ENCODE results near the gene GOLGA7B.

Gene GOLGA7B

GRCh38 chr10:97869091-97870042, 19.7 kb downstream of the GOLGA7B start:
- peak; percentile 88 to 89 for DNase-seq

DNA sequence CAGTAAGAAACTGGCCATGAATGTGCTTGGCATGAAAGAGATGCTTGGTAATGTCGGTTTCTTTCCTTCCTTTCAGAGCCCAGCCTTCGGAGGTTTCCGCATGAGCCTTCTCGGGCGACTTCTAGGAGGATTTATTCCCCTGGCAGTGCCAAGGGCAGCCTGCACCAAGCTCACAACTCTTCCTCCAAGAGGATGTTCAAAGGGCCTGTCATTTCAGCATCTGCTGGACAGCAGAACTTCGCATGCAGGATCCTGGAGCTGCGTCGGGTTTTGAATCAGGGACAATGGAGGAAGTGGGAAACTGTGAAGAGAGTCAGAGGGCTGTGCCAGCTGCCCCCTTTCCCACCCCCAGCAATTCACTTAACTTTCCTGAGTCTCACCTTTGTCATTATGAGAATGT, 21.3 kb downstream of the GOLGA7B start:
- DNase-seq: no peak

- DNase-seq: no peak
Observed at GRCh38 chr10:97873569-97873968, 23.9 kb downstream of the GOLGA7B start.

DNA sequence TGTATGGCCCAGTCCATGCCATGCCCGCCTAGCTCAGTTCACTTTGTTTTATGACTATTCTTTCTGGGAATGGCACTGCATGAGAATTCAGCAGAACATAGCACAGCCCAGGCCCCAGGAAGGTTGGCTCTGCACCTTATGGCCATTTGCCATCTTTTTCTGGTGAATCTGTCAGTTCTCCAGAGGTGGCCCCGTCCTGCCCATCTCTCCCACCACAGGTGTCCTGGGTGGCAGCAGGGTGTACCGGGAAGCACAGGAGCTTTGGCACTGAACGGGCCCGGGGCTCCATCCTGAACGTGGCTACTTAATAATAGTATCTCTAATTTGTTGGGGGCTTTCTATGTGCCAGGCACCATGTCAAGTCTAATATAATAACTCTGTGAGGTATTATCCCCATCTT, 24.7 kb downstream of the GOLGA7B start:
- DNase-seq: no peak

DNA sequence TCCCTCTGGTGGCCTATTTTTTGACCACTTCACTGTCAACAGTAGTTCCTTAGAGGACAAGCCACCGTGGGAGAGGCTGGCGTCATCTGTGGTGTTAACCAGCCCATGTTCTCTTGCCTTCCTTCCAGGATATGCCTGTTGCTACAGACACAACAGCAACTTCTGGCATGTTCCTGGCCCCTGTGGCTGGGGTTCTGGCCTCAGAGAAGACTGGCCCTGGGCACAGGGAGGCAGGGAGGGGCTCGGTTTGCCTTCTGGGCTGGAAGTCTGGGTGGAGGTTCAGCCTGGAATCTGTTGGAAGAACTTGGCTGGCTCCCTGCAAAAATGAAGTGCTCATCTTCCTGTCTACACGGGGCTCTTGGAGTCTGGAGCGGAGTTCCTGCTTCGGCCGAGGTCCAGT, 25.7 kb downstream of the GOLGA7B start:
- DNase-seq: no peak

GRCh38 chr10:97876402-97876801, 26.8 kb downstream of the GOLGA7B start:
- DNase-seq: no peak

- DNase-seq: no peak
Observed at GRCh38 chr10:97879241-97879640, 29.6 kb downstream of the GOLGA7B start.

DNA sequence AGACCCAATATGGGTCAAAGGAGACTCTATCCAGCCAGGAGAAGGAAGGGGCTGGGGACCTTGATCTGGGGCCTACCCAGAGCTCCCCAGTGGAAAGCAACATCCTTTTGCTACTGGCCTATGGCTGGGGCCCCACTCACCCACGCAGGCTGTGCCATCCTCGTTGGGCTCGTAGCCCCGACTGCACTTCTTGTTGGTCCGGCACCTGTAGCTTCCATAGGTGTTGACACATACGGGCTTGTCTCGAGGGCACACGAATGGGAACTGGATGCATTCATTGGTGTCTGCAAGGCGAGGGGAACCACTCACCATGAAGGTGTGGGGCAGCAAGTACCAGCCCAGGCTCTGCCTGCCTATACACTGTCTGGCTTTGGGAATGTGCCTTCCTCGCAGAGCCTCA, 30.5 kb downstream of the GOLGA7B start:
- no peak for DNase-seq

- peak; percentile 24 to 32 for DNase-seq
Observed at GRCh38 chr10:97882142-97883091, 32.8 kb downstream of the GOLGA7B start.

- DNase-seq: no peak
Observed at GRCh38 chr10:97883092-97883485, 33.4 kb downstream of the GOLGA7B start.

DNA sequence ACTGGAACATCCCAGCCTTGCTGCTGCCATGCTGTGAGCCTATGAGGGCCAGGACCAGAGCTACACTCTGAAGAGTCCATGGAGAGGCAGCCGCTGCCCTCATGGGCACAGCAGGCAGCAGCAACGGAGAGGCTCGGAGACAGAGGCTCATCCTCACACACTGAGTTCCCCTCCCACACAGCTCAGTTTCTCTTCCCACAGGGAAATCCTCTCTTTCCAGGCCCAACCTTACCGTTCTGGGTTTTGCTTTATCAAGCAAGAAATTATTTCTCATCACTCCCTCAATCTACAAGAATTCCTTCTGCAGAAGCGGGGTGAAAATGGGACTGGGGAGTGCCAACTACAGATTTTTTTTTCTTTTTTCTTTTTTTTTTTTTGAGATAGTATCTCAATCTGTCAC, 36.6 kb downstream of the GOLGA7B start:
- no peak for DNase-seq

DNA sequence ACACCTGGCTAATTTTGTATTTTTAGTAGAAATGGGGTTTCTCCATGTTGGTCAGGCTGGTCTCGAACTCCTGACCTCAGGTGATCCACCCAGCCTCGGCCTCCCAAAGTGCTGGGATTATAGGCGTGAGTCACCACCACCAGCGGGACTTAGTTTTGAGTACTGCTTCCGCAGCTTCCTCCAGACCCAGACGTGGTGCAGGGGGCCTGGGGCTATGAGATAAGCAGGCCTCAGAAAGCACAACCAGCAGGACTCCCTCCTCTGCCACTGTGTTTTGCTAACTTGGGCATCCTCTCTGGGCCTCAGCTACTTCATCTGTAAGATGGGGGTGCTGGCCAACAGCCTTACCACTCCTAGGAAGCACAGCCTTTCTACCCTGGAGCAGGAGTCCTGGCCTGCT, 37.8 kb downstream of the GOLGA7B start:
- DNase-seq: no peak

GRCh38 chr10:97888134-97888533, 38.5 kb downstream of the GOLGA7B start:
- no peak for DNase-seq

GRCh38 chr10:97888641-97889262, 39.1 kb downstream of the GOLGA7B start:
- DNase-seq: peak in 1 of 2 experiments; percentile 30

- DNase-seq: peak; percentile 24 to 33
Observed at GRCh38 chr10:97889461-97890265, 40.0 kb downstream of the GOLGA7B start.

DNA sequence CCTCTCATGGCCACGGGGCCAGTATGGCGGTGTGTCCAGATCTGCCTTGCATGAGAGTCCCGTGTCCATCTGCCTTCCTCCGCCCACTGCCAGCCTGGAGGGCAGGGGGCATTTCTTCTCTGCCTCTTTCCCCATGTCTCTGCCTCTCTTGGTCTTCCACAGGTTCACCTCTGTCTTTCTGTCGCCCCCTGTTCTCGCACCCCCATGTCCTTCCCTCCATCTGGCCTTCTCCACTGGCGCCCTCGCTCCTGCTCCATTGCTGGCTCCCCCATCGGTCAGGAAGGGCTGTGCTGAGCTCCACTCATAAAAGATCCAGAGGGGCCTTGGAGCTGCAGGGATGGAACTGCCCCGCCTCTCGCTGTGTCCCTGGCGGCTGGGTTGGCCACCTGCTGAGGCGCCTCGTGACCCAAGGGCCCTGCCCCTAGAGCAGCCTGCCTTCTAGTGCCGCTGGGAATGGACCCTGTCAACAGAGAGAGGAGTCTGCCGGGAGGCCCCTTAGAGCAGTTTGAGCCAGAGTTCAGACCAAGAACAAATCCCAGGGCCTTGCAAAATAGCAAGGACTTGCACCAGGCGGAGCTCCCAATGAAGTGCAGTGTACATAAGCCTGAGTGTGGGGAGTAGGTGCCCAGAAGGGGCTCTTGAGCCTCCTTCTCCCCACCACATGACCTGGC, 42.0 kb downstream of the GOLGA7B start:
- DNase-seq: no peak

DNA sequence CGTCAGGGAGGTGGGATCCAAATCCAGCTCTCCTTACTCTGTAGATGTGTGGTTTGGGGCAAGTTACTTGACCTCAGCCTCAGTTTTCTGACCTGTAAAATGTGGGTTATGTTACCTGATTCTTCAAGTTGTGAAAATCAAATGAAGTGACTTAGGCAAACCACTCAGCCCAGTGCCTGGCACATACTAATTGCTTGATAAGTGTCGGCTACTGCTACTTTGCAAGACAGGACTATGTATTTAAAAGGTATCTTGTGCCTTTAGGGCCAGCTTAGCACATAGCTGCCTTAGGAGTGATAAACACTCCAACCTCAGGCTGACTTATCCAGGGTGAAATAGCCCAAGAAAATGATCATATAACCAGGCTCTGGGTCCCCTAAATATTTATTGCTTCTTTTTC, 42.9 kb downstream of the GOLGA7B start:
- DNase-seq: no peak

- DNase-seq: no peak
Observed at GRCh38 chr10:97892939-97893338, 43.3 kb downstream of the GOLGA7B start.

DNA sequence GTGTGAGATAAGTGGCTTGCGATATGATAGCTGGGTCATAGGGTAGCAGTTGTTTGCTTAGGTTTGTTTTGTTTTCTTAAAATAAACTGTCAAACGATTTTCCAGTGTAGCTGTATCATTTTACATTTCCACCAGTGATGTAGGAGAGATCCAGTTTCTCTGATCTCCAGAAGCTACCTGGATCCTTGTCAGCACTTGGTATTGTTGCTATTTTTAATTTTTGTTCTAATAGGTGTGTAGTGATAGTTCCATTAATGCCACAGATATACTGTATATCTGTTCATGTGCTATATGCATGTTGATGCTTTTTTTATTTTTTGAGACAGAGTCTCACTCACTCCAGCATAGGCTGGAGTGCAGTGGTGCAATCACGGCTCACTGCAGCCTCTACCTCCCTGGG, 44.4 kb downstream of the GOLGA7B start:
- DNase-seq: no peak

DNA sequence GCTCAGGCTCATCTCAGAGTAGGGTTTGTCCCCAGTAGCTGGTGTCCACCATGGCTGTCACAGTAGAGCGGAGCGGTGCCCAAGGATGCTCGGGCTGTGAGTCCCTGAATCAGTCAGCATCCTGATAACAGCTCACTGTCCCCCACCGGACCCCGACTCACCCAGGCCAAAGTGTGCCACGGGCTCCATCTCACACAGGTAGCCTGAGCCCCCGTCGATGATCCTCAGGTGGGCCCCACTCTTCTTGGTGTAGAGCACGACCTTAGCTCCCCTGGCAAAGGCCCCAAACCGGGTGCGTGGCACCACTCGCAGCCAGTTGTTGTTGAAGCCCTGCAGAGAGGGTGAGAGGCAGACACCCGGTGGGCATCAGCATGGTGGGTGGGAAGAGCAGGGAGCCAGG, 45.4 kb downstream of the GOLGA7B start:
- DNase-seq: no peak

DNA sequence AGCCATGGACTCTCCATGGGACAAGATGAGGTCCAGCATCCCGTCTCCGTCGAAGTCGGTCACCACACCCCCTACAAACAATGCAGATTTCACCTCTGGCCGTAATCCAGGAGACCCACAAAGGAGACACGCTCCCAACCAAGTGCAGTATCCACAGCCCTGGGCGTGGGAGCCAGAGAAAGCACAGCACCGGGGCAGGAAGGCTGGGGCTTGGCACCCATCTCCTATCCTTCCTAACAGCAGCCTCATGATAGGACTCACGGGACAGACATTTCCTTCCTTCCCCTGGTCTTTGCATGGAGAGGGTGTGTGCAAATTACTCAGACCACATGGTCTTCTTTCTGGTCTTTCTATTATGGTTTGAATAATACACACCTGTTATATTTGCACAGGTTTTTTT, 46.3 kb downstream of the GOLGA7B start:
- no peak for DNase-seq
